Measurements from ENCODE around the gene KRT74.

DNA sequence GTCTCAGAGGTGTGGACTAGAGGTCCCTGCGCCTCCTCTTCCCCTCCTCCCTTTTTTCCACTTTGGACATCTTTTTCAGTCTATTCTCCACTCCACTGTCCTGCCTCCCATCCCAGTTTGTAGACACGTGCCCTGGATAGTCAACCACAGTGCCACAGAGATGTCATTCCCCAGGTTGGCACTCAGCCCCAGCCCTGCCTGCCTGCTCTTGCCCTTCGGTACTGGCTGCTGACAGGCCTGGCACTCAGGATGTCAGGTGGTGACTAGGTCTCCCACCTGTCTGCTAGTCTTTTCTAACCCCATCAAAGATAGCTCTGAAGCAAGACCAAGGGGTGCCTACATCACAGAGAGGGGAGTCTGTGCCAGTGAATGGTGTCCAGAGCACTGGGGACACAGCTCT, 36.5 kb downstream of the KRT74 start:
- TF ChIP-seq, protein P1, sequence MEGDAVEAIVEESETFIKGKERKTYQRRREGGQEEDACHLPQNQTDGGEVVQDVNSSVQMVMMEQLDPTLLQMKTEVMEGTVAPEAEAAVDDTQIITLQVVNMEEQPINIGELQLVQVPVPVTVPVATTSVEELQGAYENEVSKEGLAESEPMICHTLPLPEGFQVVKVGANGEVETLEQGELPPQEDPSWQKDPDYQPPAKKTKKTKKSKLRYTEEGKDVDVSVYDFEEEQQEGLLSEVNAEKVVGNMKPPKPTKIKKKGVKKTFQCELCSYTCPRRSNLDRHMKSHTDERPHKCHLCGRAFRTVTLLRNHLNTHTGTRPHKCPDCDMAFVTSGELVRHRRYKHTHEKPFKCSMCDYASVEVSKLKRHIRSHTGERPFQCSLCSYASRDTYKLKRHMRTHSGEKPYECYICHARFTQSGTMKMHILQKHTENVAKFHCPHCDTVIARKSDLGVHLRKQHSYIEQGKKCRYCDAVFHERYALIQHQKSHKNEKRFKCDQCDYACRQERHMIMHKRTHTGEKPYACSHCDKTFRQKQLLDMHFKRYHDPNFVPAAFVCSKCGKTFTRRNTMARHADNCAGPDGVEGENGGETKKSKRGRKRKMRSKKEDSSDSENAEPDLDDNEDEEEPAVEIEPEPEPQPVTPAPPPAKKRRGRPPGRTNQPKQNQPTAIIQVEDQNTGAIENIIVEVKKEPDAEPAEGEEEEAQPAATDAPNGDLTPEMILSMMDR (conservative IDR thresholded peaks at IDR 0.05; ENCODE audit: low read length) = no peak
- no peak for TF ChIP-seq EZH2phosphoT487 (IDR thresholded peaks at IDR 0.05; ENCODE audit: borderline replicate concordance, low read depth, low read length)
